ENCODE data around the gene PDZD8.
"Not testable (repeated sequence)": the region's sequence is repeated elsewhere in the genome, so short reads cannot be mapped to it uniquely, and the experiment has no call there.

The PDZD8 gene

DNA sequence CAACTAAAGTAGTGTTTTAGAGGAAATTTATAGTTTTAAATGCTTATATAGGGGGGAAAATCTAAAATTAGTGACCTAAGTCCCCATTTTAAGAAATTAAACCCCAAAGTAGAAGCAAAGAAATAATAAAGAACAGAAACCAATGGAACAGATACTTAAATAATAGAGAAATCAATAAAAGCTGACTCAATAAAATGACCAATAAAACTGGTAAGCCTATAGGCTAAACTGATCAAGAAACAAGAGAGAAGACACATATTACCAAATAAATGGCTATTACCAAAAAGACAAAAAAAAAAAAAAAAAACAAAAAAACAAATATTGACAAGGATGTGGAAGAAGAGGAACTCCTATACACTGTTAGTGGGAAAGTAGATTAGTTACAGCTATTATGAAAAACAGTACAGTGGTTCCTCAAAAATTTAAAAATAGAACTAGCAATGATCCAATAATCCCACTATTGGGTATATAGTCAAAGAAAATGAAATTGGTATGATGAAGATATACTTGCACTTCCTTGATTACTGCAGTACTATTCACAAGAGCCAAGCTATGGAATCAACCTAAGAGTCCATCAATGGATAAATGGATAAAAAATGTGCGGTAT lies 81.1 kb downstream of the PDZD8 start:
- Histone ChIP-seq H3K4me3 (ENCODE audit: low read length) (no peak overlapping the region), H3K4me2 (ENCODE audit: low read length) (no peak overlapping the region), H4K20me1 (ENCODE audit: control insufficient read depth, insufficient read depth, low read depth, low read length) (no peaks in the 10 kb centered on the region), H3K27me3 (ENCODE audit: control insufficient read depth, low read length) (no peaks in the 10 kb centered on the region), H3F3A (ENCODE audit: control insufficient read depth, insufficient read depth) (no peaks in the 10 kb centered on the region), H3K9me3 (ENCODE audit: control insufficient read depth, insufficient read depth, low read length) (no peaks in the 10 kb centered on the region), H3K27ac (ENCODE audit: low read depth, low read length) (no peak overlapping the region), H3K4me1 (ENCODE audit: control insufficient read depth, low read length) (no peaks in the 10 kb centered on the region), H3K9me2 (replicated peaks; ENCODE audit: control insufficient read depth, low read length) (no peaks in the 10 kb centered on the region), H3K36me3 (ENCODE audit: control insufficient read depth, low read length) (peaks cover 12% of the 10 kb centered on the region), H3K79me2 (ENCODE audit: control insufficient read depth, low read length) (peaks cover 13% of the 10 kb centered on the region; the same call in 1 of the 2 replicates)
- TF ChIP-seq EZH2phosphoT487 (IDR thresholded peaks at IDR 0.05; ENCODE audit: borderline replicate concordance, low read length), result no peak
- TF ChIP-seq, protein P1, sequence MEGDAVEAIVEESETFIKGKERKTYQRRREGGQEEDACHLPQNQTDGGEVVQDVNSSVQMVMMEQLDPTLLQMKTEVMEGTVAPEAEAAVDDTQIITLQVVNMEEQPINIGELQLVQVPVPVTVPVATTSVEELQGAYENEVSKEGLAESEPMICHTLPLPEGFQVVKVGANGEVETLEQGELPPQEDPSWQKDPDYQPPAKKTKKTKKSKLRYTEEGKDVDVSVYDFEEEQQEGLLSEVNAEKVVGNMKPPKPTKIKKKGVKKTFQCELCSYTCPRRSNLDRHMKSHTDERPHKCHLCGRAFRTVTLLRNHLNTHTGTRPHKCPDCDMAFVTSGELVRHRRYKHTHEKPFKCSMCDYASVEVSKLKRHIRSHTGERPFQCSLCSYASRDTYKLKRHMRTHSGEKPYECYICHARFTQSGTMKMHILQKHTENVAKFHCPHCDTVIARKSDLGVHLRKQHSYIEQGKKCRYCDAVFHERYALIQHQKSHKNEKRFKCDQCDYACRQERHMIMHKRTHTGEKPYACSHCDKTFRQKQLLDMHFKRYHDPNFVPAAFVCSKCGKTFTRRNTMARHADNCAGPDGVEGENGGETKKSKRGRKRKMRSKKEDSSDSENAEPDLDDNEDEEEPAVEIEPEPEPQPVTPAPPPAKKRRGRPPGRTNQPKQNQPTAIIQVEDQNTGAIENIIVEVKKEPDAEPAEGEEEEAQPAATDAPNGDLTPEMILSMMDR (IDR thresholded peaks at IDR 0.05; ENCODE audit: low read depth, low read length, poor library complexity, severe bottlenecking), result no peak

DNA sequence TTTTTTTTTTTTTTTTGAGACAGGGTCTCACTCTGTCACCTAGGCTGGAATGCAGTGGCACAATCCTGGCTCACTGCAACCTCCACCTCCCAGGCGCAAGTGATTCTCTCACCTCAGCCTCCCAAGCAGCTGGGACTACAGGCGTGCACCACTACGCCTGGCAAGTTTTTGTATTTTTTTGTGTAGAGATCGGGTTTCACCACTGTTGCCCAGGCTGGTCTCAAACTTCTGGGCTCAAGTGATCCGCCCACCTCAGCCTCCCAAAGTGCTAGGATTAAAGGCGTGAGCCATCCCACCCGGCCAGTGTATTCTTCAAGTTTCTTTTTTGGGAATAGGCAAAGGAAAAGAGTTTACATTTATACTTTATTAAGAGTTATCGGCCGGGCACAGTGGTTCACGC lies 84.4 kb downstream of the PDZD8 start:
- H4K20me1 ChIP-seq (ENCODE audit: control insufficient read depth, insufficient read depth, low read depth, low read length); H3K4me1 ChIP-seq (ENCODE audit: control insufficient read depth, low read length); H3K27ac ChIP-seq (ENCODE audit: low read depth, low read length); H3K4me3 ChIP-seq (ENCODE audit: low read length); H3F3A ChIP-seq (ENCODE audit: control insufficient read depth, insufficient read depth); H3K79me2 ChIP-seq (ENCODE audit: control insufficient read depth, low read length); H3K9me3 ChIP-seq (ENCODE audit: control insufficient read depth, insufficient read depth, low read length); H3K27me3 ChIP-seq (ENCODE audit: control insufficient read depth, low read length); H3K9me2 ChIP-seq (replicated peaks; ENCODE audit: control insufficient read depth, low read length); H3K4me2 ChIP-seq (ENCODE audit: low read length): not testable (repeated sequence)
- H3K36me3 ChIP-seq (ENCODE audit: control insufficient read depth, low read length), result peaks cover 13% of the 10 kb centered on the region

DNA sequence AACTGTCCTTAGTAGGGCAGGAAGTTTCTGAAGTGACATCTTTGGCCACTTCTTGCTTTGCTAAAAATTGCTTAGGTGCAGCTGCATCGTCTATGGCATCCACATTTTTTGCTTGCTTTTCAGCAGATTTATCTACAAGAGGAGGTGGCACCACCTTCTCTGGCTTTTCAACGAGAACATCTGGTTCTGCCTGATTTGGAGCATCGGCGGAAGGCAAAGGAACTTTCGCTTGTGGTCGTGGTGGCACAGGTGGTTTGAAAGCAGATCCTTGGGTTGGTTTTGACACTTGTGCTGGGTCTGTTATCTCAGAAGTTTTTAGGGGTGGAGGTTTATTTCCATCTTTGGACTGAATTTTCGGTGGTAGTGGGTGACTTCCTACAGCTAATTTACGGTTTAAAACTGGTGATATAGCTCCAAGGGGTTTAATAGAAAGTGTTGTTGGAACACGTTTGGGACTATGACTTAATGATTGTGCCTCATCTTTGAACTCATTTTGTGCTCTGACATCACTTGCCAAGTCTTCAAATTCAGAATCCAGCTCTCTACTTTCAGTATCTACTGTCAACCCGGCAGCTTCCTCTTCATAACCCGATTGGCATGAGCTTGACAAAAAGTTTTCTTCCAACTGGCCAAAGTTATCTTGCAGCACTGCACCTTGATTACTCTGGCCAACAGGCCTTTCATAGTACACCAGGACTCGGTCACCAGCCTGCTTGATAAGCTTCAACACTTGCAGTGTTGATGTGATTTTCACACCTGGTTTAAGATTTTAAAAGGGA lies 90.3 kb downstream of the PDZD8 start:
- Histone ChIP-seq H3K36me3 (ENCODE audit: control insufficient read depth, low read length) (peaks cover 33% of the 10 kb centered on the region), H3K4me3 (ENCODE audit: low read length) (no peak overlapping the region), H4K20me1 (ENCODE audit: control insufficient read depth, insufficient read depth, low read depth, low read length) (no peaks in the 10 kb centered on the region), H3K4me2 (ENCODE audit: low read length) (no peak overlapping the region), H3K9me2 (replicated peaks; ENCODE audit: control insufficient read depth, low read length) (no peaks in the 10 kb centered on the region), H3K27ac (ENCODE audit: low read depth, low read length) (no peak overlapping the region), H3K27me3 (ENCODE audit: control insufficient read depth, low read length) (no peaks in the 10 kb centered on the region), H3K9me3 (ENCODE audit: control insufficient read depth, insufficient read depth, low read length) (no peaks in the 10 kb centered on the region), H3F3A (ENCODE audit: control insufficient read depth, insufficient read depth) (no peaks in the 10 kb centered on the region), H3K79me2 (ENCODE audit: control insufficient read depth, low read length) (no peaks in the 10 kb centered on the region), H3K4me1 (ENCODE audit: control insufficient read depth, low read length) (no peaks in the 10 kb centered on the region)
- TF ChIP-seq EZH2phosphoT487 (IDR thresholded peaks at IDR 0.05; ENCODE audit: borderline replicate concordance, low read length), result no peak
- TF ChIP-seq, protein P1 (IDR thresholded peaks at IDR 0.05; ENCODE audit: low read depth, low read length, poor library complexity, severe bottlenecking), result no peak

DNA sequence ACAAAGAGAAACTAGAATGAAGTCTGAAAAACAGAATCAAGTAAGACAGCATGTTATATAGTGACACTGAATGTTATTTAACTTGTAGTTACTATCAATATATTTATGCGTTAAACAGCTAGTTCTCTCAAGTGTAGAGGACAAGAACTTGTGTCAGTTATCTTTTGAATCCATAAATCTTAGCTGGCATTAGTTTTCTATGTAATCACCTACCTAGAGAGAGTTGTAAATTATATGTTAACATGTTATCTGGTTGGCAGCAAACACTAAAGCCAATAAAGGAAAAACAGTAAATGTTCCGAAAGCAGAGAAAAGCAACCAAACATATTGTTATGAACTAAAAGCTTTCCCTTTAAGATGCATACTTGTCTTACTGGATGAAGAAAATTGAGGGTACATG lies 97.6 kb downstream of the PDZD8 start:
- H3K36me3 ChIP-seq (ENCODE audit: control insufficient read depth, low read length), result 0 out of 2 replicates have a peak, but pooled peaks cover 3% of the 10 kb centered on the region
- no peaks in the 10 kb centered on the region for H3K4me1 ChIP-seq (ENCODE audit: control insufficient read depth, low read length)
- H3K9me3 ChIP-seq (ENCODE audit: control insufficient read depth, insufficient read depth, low read length), result no peaks in the 10 kb centered on the region
- TF ChIP-seq, protein P1 (IDR thresholded peaks at IDR 0.05; ENCODE audit: low read depth, low read length, poor library complexity, severe bottlenecking), result no peak
- no peak for TF ChIP-seq EZH2phosphoT487 (IDR thresholded peaks at IDR 0.05; ENCODE audit: borderline replicate concordance, low read length)
- H3F3A ChIP-seq (ENCODE audit: control insufficient read depth, insufficient read depth), result no peaks in the 10 kb centered on the region
- no peaks in the 10 kb centered on the region for H3K79me2 ChIP-seq (ENCODE audit: control insufficient read depth, low read length)
- H3K4me2 ChIP-seq (ENCODE audit: low read length), result no peak overlapping the region
- H3K9me2 ChIP-seq (replicated peaks; ENCODE audit: control insufficient read depth, low read length), result no peaks in the 10 kb centered on the region
- no peaks in the 10 kb centered on the region; the same call in 1 of the 2 replicates for H4K20me1 ChIP-seq (ENCODE audit: control insufficient read depth, insufficient read depth, low read depth, low read length)
- no peak overlapping the region for H3K27ac ChIP-seq (ENCODE audit: low read depth, low read length)
- no peak overlapping the region for H3K4me3 ChIP-seq (ENCODE audit: low read length)
- H3K27me3 ChIP-seq (ENCODE audit: control insufficient read depth, low read length), result no peaks in the 10 kb centered on the region

Data from DOHH2 (cell line).